ENCODE measurements around the gene NRL. TPM values are rescaled to one million over a fixed set of nuclear protein-coding genes. Genes with fewer than 3 reads are reported as not detected.

The NRL gene
- total RNA-seq, 1 donor from 2014 or later: 1.2 TPM

DNA sequence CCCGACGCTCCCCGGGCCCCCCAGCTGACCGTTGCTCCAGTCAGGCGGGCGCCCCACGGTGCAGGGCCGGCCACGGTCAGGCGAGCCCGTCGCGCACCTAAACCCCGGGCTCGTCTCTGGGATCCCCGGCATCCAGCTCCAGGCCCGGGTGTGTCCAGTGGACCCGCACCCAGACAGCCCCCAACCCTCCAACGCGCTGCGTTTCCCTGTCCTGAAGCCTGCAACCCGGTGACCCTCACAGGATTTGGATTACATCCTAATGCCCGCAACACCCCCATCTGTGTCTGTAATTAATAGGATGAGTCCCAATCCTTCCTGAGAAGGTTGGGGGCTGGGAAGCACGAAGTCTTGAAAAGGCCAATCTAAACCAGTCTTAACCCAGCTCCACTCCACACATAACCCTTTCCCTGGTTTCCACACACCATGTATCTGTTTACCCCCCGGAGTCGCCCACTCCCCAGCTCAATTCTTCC lies 33.0 kb downstream of the NRL start:
- no peak for DNase-seq (ENCODE audit: low read depth)
- peak overlapping the region; percentile 61 for H3K4me3 ChIP-seq (ENCODE audit: low read depth, low read length)
- TF ChIP-seq, protein P1, sequence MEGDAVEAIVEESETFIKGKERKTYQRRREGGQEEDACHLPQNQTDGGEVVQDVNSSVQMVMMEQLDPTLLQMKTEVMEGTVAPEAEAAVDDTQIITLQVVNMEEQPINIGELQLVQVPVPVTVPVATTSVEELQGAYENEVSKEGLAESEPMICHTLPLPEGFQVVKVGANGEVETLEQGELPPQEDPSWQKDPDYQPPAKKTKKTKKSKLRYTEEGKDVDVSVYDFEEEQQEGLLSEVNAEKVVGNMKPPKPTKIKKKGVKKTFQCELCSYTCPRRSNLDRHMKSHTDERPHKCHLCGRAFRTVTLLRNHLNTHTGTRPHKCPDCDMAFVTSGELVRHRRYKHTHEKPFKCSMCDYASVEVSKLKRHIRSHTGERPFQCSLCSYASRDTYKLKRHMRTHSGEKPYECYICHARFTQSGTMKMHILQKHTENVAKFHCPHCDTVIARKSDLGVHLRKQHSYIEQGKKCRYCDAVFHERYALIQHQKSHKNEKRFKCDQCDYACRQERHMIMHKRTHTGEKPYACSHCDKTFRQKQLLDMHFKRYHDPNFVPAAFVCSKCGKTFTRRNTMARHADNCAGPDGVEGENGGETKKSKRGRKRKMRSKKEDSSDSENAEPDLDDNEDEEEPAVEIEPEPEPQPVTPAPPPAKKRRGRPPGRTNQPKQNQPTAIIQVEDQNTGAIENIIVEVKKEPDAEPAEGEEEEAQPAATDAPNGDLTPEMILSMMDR (conservative IDR thresholded peaks at IDR 0.05; ENCODE audit: low read depth, low read length): no peak

DNA sequence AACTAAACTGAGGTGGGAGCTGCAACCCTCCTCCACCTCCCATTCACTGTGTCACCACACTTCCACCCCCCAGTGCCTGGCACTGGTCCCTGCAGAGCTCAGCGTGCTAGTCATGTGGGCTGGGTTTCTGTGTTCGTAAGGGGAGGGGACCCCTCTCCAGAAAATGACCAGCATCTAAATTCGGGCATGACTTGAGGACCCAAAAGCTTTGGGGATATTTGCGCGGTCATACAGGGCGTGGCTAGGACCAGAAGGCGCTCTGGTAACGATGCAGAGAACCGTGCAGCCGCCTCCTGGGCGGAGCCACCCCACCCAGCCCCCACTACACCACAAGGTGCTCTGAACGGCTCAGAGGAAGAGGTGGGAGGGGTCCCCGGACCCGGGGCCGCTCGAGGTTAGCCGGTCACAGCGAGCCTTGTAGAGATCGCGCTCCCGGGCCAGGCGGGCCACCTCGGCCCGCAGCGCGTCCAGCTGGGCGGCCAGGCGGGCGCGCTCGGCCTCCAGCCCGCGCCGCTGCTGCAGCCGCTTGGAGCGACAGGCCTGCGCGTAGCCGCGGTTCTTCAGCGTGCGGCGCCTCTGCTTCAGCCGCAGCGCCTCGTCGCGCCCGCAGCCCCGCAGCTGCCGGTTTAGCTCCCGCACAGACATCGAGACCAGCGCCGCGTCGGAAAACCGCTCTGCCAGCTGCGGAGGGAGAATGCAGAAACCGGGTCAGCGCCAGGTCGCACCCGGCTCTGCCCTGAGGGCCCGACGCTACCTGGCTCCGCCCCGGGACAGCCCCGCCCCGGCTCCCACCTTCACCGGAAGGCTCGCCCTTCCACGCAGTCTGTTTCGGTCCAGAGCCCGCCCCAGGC lies 33.6 kb downstream of the NRL start:
- no peak for DNase-seq (ENCODE audit: low read depth)
- peak overlapping the region; percentile 61 for H3K4me3 ChIP-seq (ENCODE audit: low read depth, low read length)
- TF ChIP-seq, protein P1 (conservative IDR thresholded peaks at IDR 0.05; ENCODE audit: low read depth, low read length): no peak

DNA sequence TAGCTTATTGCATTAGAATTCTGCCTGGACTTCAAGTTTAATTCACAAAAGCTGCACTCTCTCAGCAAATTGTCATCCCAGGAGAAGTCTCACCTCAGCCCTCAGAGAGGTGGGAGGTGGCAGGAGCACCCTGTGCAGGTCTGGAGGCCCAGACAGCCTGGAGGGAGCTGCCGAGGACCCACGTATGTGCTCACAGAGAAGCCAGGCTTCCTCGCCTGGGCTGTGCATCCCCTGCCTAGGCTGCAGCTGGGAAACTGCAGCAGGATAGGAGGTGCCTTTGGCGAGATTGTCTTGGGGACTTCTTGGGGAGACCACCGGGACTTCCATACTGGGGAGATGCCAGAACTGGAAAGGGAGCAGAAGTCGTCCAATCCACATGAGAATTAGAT lies 34.6 kb downstream of the NRL start:
- no peak for DNase-seq (ENCODE audit: low read depth)
- TF ChIP-seq, protein P1 (conservative IDR thresholded peaks at IDR 0.05; ENCODE audit: low read depth, low read length): no peak

DNA sequence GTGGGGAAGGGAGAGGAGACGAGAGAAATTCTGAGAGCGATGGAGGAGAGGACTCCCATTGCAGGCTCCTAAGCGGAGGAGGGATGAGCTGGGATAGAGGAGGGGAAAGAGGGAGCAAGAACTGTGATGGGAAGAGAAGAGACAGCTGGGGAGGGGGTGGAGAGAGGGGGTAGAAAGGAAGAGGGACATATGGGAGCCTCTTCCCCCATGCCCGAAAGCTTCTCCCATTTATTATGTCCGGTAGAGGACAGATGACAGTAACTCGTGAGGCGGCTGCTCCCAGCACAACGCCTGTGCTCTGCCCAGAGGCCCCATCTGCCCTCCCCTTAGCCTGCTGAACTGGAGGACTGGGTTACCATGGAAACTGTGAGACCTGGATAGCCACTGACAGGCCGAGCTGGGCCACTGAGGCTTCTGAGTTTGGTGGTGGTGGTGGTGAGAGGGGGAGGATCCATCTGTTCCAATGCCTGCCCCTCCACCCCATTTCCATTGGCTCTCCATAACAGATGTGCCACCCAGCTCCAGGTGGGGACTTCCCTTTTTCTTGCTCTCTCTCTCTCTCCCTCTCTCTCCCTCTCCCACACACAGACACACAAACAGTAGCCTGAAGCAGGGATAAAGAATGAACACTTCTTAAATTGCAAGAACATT lies 35.1 kb downstream of the NRL start:
- TF ChIP-seq, protein P1 (conservative IDR thresholded peaks at IDR 0.05; ENCODE audit: low read depth, low read length): no peak
- H3K4me3 ChIP-seq (ENCODE audit: low read depth, low read length): no peak overlapping the region
- DNase-seq (ENCODE audit: low read depth): no peak

More for the DNA sequence above, 34.6 kb downstream of the NRL start:
- no peak overlapping the region for H3K4me3 ChIP-seq (ENCODE audit: low read depth, low read length)

DNA sequence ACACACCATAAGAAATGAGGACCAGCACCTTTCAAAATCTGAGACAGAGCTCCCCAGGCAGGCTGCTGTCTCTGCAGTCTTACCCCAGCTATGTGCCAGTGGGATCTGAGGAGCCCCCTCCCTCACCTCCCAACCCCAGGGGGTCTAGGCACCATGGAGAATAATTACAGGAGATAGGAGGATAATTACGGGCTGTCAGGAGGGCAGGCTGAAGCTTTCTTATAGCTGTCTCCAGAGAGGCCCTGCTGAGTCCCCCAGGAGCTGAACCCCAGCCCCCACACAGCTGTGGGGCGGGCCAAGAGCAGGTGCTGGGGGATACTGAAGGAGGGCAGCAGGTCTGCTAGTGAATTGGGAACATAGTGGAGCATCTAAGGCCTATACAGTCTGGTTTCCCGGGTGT lies 36.6 kb downstream of the NRL start:
- TF ChIP-seq, protein P1 (conservative IDR thresholded peaks at IDR 0.05; ENCODE audit: low read depth, low read length): no peak

GRCh38 chr14:24077086-24077485 lies 37.7 kb downstream of the NRL start:
- DNase-seq (ENCODE audit: low read depth): no peak
- TF ChIP-seq, protein P1 (conservative IDR thresholded peaks at IDR 0.05; ENCODE audit: low read depth, low read length): no peak
- no peak overlapping the region for H3K4me3 ChIP-seq (ENCODE audit: low read depth, low read length)

More for the DNA sequence above, 36.6 kb downstream of the NRL start:
- no peak overlapping the region for H3K4me3 ChIP-seq (ENCODE audit: low read depth, low read length)
- no peak for DNase-seq (ENCODE audit: low read depth)
